ENCODE results near the gene STRN.
A peak's percentile ranks its signal among the peaks of the same experiment; 100 is the strongest.
"Not testable (repeated sequence)": the region's sequence is repeated elsewhere in the genome, so short reads cannot be mapped to it uniquely, and the experiment has no call there.

STRN gene

DNA sequence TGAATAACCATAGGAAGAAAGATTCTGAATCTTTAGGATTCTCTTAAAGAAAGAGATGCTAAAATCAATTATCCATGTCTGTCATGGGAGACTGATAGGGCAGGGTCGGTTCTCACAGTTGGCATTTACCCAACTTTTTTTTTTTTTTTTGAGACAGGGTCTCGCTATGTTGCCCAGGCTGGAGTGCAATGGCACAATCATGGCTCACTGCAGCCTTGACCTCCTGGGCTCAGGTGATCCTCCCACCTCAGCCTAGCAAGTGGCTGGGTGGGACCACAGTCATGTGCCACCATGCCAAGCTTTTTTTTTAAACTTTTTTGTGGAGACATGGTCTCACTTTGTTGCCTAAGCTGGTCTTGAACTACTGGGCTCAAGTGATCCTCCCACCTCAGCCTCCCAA is 141.7 kb downstream of the STRN start:
- not testable (repeated sequence) for DNase-seq

DNA sequence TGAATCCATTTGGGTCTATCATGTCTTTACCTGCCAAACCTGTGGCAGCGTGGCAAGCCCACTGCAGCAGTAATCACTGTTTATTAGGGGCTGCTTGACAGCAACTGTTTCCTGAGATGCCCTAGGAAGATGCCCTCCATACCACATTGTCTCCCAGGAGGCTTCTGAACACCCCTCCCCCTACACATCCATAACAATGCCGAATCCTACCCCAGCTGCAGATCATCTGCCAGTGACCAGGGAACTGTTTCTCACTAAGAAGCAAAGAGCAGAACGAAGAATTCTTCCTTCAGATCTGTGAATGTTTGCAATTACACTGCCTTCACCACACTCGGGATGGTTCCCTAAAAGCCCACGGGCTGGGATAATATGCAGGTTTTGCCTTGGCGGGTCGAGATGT is 142.1 kb downstream of the STRN start:
- no peak for DNase-seq

DNA sequence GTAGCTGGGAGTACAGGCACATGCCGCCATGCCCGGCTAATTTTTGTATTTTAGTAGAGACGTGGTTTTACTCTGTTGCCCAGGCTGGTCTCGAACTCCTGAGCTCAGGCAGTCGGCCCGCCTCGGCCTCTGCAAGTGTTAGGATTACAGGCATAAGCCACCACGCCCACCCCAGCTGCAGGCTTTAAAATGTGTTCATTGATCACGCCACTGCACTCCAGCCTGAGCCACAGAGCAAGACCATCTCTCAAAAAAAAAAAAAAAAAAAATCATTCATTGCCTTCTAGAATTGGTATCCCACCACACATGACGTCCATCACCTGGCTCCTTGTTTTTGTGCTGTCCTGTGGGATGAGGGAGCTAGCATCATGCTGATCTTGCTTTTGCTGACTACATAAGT is 142.5 kb downstream of the STRN start:
- no peak for DNase-seq

DNA sequence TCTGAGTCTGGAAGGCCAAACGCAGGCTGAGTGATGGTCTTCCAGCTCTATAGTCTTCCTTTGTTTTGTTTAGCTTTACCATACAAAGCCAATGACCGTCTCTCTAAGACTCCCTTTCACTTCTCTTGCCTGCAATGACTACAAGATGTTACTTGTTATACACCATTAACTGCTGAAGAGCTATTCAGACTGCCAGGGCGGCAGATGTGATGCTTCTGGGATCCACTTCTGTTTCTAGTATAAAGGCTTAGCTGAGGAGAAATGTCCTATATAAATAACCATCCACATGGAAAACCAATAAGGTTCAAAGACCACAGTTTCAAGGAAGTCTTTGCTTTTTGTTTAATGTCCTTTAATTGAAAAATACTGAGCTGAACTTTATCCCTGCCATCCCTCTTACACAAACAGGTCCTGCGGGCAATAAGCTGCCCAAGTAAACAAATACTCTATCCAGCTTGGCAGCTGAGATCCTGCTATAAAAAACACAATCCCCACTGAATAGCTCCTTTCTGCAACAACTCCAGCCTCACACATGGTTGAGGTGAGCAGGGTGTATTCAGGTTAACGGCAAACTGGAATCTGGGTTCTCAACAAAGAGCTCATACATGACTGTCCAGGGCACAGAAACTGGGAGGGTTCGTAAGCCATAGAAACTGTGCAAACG is 145.3 kb downstream of the STRN start:
- no peak for DNase-seq

DNA sequence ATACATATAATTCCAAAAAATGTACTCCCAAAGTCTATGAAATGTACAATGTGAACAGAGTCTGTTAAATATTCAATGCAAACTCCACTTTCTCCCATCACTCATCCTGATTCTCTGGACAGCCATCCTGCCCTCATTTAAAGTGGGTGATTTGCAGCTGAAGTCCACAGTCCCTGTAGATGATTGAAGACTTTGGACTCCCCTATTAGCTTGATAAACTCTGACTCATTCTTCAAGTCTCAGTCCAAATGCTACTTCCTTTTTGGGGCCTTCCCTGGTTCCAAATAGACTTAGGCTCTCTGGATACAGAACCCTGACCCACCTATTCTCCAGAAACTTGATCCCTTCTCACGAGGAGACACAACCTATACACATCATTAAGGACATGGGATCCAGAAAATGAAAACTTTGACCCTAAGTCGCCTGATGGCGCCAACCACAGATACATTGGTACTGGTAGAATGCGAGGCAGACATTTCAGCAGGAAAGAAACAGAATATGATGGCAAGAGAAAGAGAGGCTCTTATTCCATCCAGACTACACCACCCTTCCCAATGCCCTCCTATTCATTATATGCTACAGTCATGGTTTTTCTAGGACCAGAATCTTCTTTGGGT is 147.1 kb downstream of the STRN start:
- no peak for DNase-seq

DNA sequence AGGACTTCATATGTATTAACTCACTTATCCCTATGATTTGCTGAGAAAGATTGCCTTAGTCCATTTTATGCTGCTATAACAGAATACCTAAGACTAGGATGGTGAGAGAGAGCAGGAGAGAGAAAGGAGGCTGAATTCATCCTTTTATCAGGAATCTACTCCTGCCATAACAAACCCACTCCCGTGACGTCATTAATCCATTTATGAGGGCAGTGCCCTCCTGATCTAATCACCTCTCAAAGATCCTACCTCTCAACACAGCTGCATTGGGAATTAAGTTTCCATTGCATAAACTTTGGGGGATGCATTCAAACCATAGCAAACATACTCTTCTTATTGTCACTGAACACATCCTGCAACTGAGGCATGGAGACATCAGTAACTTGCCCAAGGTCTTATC is 147.8 kb downstream of the STRN start:
- DNase-seq: no peak

DNA sequence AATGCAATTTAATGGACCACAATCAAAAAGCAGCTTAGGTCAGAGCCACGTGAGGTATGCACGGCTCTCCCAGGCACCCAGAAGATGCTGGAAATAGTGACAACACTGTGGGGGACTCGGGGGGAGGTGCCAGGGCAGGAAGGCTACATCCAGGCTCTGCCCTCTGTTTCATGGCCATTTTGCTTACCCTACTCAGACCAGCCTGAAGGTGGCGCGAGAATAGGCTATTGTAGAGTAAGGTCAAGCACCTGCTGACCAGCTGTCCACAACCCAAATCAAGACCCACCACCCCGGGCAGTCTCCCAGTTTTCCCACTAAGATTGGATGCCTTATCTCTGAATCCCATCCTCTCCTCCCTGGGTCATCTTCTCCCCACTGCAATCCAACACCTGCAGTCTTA is 154.1 kb downstream of the STRN start:
- DNase-seq: peak in 1 of 2 experiments; percentile 23

DNA sequence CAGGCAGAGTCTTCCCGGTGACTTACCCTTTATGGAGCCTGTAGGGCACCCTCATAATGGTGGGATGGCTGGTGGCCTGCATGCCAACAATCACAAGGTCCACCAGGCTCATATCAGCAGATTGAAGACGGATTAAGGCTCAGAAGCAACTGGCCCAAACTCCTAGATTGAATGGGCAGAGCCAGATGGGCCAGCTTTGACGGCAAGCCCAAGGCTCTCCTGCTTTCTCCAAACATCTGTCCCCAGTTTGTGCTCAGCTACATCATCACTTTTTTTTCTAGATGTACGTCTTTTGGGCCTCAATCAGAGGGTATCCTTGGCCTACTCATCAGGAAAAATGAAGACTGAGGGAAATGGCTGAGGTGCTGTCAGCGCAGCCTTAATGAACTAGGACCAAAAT is 155.3 kb downstream of the STRN start:
- no peak for DNase-seq

DNA sequence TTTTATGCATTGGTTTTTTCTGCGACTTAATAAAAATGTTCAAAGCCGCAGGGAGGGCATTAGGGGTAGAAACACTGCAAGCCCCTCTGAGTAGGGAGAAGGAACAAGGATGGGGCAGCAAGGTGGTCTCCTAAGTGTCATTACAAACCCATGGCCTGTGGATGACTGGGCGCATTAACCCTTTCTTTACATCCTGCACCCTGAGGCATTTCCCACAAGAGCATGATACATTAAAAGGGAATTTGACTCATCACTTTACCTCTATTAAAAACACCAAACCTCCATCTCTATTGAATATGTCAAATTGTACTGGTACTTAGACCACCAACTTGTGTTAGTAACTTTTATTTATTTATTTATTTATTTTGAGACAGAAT is 157.3 kb downstream of the STRN start:
- no peak for DNase-seq

DNA sequence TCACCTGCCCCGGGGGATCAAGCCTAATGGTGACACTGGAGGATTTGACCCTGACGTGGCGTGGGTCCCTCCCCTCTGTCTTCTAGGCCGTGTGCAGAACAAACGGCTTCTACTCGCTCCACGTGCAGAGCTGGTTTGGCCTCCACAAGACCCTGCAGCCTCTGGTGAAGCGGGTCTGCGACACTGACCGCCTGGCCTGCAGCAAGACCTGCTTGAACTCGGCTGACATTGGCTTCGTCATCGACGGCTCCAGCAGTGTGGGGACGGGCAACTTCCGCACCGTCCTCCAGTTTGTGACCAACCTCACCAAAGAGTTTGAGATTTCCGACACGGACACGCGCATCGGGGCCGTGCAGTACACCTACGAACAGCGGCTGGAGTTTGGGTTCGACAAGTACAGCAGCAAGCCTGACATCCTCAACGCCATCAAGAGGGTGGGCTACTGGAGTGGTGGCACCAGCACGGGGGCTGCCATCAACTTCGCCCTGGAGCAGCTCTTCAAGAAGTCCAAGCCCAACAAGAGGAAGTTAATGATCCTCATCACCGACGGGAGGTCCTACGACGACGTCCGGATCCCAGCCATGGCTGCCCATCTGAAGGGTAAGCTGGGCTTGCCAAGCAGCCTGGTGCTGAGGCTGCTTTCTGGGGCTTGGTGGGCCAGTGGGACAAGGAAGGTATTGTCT is 157.8 kb downstream of the STRN start:
- no peak for DNase-seq

DNA sequence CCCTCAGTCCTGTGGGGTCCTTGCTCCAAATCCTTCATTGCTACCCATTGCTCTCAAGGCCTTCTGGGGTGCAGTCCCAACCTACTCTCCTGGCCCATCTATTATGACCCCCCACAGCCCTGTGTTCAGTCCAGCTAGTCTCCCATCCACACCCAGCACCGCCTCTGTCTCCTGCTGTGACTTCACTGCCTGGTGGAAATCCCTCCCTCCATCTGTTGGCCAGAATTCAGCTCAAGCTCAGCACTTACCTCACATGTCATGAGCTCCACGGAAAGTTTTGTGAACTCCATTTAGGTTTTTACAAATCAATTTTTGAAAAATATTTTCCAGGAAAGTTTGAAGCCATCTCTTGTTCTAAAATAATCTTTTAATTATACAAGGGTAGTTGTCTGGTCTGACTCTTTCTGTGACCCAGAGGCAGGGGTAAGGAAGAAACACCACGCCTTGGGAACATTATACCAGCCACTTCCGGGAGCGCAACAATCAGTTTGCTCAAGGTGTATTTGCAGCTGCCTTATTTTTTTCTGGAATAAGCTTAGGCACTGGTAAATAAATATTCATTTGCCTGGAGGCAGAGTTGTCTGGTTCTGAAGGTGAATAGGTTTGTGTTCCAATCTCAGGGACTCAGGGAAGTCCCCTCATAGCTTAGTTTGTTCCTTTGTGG is 159.0 kb downstream of the STRN start:
- DNase-seq: no peak

DNA sequence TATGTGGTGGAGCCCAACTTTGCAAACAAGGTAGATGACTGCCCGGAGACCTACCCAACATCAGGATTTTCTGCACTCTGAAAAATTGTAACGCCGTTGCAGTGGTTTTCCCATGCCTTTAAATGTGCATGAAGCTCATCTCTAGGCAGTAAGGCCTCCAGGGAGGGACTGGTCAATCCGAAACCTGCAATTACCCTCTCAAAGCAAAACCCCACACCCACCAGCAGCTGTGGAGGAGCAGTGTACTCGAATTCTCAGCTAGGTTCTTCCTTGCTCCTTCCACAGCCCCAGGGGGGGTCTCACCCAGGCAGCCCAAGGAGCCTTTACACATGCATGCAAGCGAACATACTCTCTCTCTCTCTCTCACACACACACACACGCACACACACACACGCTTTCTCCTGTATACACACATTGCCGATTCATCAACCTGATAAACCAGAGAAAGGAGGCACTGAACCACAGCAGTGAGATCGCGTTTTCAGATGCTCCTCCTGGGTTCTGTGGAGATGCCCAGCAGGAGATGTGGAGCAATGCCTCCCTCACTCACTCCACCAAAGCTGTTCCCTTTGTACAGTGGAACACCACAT is 160.6 kb downstream of the STRN start:
- DNase-seq: no peak

DNA sequence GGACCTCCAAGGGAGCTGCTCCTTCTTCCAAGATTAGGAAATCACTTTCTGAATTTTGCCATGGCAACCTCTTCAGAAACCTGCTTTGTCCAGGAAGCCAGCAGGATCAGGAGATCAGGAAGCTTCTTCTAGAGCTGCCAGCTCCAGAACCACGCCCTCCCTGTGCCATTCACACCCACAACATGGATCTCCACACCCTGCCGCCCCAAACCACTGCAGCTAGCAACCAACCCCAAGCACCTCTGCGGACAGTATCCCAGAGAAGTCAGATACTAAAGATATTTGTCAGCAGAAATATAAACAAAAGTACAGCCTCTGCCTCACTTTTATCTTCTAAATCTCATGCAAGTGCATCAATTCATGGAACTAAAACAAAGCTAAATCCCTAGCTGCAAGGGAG is 163.4 kb downstream of the STRN start:
- no peak for DNase-seq

DNA sequence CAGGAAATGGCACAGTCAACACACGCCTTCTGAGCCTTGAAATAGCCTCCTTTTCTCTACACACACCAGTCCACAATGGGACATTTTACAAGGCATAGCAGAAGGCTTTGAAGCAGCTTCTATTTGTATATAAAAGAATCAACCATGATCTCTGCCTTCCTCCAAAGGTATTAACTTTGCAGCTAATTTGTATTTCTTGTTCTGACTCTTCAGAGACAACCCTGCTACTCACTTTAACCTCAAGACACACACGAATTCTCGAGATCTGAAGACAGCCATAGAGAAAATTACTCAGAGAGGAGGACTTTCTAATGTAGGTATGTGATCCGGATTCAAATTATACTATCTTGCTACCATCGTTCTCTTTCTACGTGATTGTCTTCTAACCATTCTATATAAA is 165.2 kb downstream of the STRN start:
- DNase-seq: no peak

DNA sequence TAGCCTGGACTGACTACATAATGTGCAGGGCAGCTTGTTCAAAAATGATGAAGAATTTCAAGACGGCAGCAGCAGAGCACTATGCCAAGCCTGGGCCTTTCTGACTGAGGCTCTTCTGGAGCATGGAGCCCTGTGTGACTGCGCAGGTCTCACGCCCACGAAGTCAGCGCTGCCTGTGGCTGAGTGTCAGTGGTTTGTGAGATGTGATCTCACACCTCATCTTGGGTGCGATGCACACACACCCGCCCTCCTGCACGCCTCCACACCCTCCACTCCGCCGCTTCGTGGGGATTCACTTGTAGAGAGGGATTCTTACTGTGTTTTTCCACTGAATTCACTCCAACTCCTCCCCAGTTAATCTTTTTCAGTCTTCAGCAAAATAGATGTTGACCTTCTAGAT is 166.0 kb downstream of the STRN start:
- no peak for DNase-seq

DNA sequence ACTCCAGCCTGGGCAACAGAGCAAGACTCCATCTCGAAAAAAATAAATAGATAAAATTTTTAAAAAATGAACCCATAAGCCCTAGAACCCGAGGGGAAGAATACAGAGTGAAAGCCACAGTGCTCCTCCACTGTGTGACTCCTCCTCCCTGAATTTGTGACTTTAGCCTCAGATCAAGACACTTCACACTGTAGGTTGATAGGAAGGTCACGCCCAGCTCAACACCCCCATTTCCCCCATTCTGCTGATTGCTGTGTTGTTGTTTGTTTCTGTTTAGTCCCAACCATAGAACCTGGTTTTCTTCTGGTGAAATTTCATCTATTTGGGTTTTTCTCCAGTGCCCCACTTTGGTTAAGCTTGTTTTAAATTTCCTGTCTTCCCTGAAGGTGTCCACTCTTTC is 167.6 kb downstream of the STRN start:
- no peak for DNase-seq

DNA sequence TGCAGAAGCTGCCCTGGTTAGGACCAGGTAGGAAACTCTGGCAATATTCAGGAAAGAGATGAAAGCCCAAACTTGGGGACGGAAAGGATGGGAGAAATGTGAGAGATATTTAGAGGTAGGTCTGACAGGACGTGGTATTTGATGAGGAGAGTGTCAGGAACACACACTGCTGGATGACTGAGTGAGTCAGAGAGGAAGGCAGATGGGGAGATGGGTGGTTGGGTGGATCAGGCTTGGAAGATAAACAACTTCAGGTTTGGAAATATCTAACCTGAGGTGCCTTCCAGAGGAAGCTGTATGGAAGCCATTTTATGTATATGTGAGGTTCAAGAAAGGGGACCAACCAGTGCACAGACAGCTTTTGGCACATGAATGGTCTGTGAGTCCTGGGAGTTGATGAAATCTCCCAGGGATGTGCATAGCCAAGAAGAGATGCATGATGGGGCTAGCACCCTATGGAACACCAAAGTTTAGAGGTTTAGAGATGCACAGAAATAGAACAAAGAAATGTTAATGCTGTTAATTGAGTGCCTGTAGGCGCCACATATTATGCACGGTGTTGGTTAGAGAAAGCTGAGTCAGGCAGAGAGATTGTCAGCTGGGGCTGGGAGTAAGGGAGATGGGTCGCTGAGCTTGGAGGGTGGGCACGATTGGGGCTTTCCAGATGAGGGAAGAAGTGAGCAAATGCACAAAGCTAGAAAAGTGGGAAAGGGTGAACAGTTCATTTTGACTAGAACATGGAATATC is 168.8 kb downstream of the STRN start:
- no peak for DNase-seq
